Epithelial cell of proximal tubule (primary cell): ENCODE results near the gene GRID1. TPM values are rescaled to one million over a fixed set of nuclear protein-coding genes. Genes with fewer than 3 reads are reported as not detected.

ENCODE experiments used
- DNase-seq: peaks from one replicate; pipeline ENCODE4 v3.0.0-alpha.2; 2011; ENCODE audit warnings: low read depth
- H3K4me3 ChIP-seq: 2 replicates; pipeline ENCODE4 v1.5.1; 2011; ENCODE audit warnings: low read depth, mild to moderate bottlenecking, low read length
- CTCF ChIP-seq: conservative IDR thresholded peaks from 2 replicates; pipeline ENCODE4 v1.5.1; 2012; ENCODE audit warnings: low read depth, mild to moderate bottlenecking, low read length
- total RNA-seq: library from RNA; depleted of rRNA; stranded (reverse); fragments of >200 nt; gene quantifications from 2 replicates; pipeline ENCODE4 v1.2.3, GENCODE V29; 2015

GRID1 gene
- total RNA-seq, 1 donor from 2014 or later: 0.52 TPM

GRCh38 chr10:85795460-85795859 lies 571.1 kb downstream of the GRID1 start:
- no peak for DNase-seq
- TF ChIP-seq CTCF: no peak
- H3K4me3 ChIP-seq: no peak overlapping the region

GRCh38 chr10:85794553-85794952 lies 572.0 kb downstream of the GRID1 start:
- no peak for DNase-seq

GRCh38 chr10:85792533-85792858 lies 574.1 kb downstream of the GRID1 start:
- no peak for TF ChIP-seq CTCF
- H3K4me3 ChIP-seq: no peak overlapping the region
- no peak for DNase-seq

More at GRCh38 chr10:85794553-85794952, 572.0 kb downstream of the GRID1 start:
- no peak overlapping the region for H3K4me3 ChIP-seq
- TF ChIP-seq CTCF: no peak

- no peak overlapping the region for H3K4me3 ChIP-seq
- DNase-seq: no peak
- TF ChIP-seq CTCF: peak; percentile 29
Measured at GRCh38 chr10:85791818-85792532, 574.6 kb downstream of the GRID1 start.

- no peak overlapping the region for H3K4me3 ChIP-seq
- DNase-seq: no peak
- TF ChIP-seq CTCF: no peak
Measured at GRCh38 chr10:85789982-85790789, 576.4 kb downstream of the GRID1 start.

GRCh38 chr10:85789125-85789524 lies 577.5 kb downstream of the GRID1 start:
- TF ChIP-seq CTCF: no peak
- no peak for DNase-seq
- H3K4me3 ChIP-seq: no peak overlapping the region
